Liver (tissue), 9 donors: ENCODE data around the gene ALG8. TPM values are rescaled to one million over a fixed set of nuclear protein-coding genes. Genes with fewer than 3 reads are reported as not detected.
"Not testable (repeated sequence)": the region's sequence is repeated elsewhere in the genome, so short reads cannot be mapped to it uniquely, and the experiment has no call there.

ENCODE experiments used
- DNase-seq: peaks from one replicate; pipeline ENCODE4 v3.0.0-alpha.2; 2017; ENCODE audit warnings: low spot score
- H3K27ac ChIP-seq, 2 donors: one replicate each; pipeline ENCODE4 v1.7.0; 2013; ENCODE audit warnings: inconsistent platforms in 2 of 2, low read length in 2 of 2, control low read depth in 1 of 2, low read depth in 1 of 2, mild to moderate bottlenecking in 1 of 2
- H3K27me3 ChIP-seq, 4 donors: one replicate each; pipeline versions ENCODE4 v1.6.1 to v1.7.0; 2013; ENCODE audit warnings: low read length in 3 of 4, inconsistent platforms in 1 of 4, mild to moderate bottlenecking in 1 of 4, moderate library complexity in 1 of 4; ENCODE audit not compliant: control insufficient read depth in 4 of 4, insufficient read depth in 4 of 4
- H3K36me3 ChIP-seq, 4 donors: one replicate each; pipeline versions ENCODE4 v1.6.1 to v1.7.0; 2013; ENCODE audit warnings: low read length in 3 of 4, mild to moderate bottlenecking in 3 of 4, low read depth in 1 of 4, moderate library complexity in 1 of 4; ENCODE audit not compliant: control insufficient read depth in 4 of 4, insufficient read depth in 3 of 4
- H3K4me1 ChIP-seq, 4 donors: one replicate each; pipeline versions ENCODE4 v1.6.1 to v1.7.0; 2013; ENCODE audit warnings: low read length in 3 of 4, mild to moderate bottlenecking in 3 of 4, moderate library complexity in 1 of 4; ENCODE audit not compliant: control insufficient read depth in 4 of 4, insufficient read depth in 4 of 4
- H3K4me3 ChIP-seq, 3 donors: one replicate each; pipeline versions ENCODE4 v1.6.1 to v1.7.0; 2013; ENCODE audit warnings: low read length in 3 of 3, control low read depth in 1 of 3, low read depth in 1 of 3, mild to moderate bottlenecking in 1 of 3
- H3K9ac ChIP-seq, 2 donors: one replicate each; pipeline ENCODE4 v1.7.0; 2013; ENCODE audit warnings: low read length in 2 of 2, mild to moderate bottlenecking in 2 of 2, moderate library complexity in 2 of 2, control low read depth in 1 of 2, low read depth in 1 of 2
- H3K9me3 ChIP-seq, 4 donors: one replicate each; pipeline versions ENCODE4 v1.6.1 to v1.7.0; 2013; ENCODE audit warnings: low read length in 3 of 4; ENCODE audit not compliant: control insufficient read depth in 4 of 4
- EGR1 ChIP-seq, 2 donors: IDR thresholded peaks; 2 replicates each; pipeline ENCODE4 v1.6.1; 2016 to 2018; ENCODE audit warnings: antibody characterized with exemption in 2 of 2, low read depth in 2 of 2
- HNF4A ChIP-seq, 2 donors: conservative IDR thresholded peaks; 2 replicates each; pipeline ENCODE4 v1.6.1; 2016; ENCODE audit warnings: antibody characterized with exemption in 2 of 2, mild to moderate bottlenecking in 2 of 2
- HNF4G ChIP-seq: IDR thresholded peaks from 2 replicates; pipeline ENCODE4 v1.6.1; 2016; ENCODE audit warnings: antibody characterized with exemption
- NR2F2 ChIP-seq: IDR thresholded peaks from 2 replicates; pipeline ENCODE4 v1.6.1; 2016; ENCODE audit warnings: antibody characterized with exemption
- RAD21 ChIP-seq, 2 donors: IDR thresholded peaks; 2 replicates each; pipeline ENCODE4 v1.6.1; 2016; ENCODE audit warnings: antibody characterized with exemption in 2 of 2, mild to moderate bottlenecking in 2 of 2
- RXRA ChIP-seq, 2 donors: IDR thresholded peaks; 2 replicates each; pipeline ENCODE4 v1.6.1; 2017 to 2018; ENCODE audit warnings: antibody characterized with exemption in 2 of 2, mild to moderate bottlenecking in 1 of 2
- SP1 ChIP-seq: IDR thresholded peaks from 2 replicates; pipeline ENCODE4 v1.6.1; 2018; ENCODE audit warnings: antibody characterized with exemption, mild to moderate bottlenecking
- TAF1 ChIP-seq: conservative IDR thresholded peaks from 2 replicates; pipeline ENCODE4 v1.6.1; 2016; ENCODE audit warnings: antibody characterized with exemption, mild to moderate bottlenecking
- YY1 ChIP-seq: IDR thresholded peaks from 2 replicates; pipeline ENCODE4 v1.6.1; 2016; ENCODE audit warnings: antibody characterized with exemption, mild to moderate bottlenecking
- WGBS: extraction: QIAGEN DNeasy Blood & Tissue Kit; methylation state at CpG from one replicate; pipeline ENCODE4 v1.1.7; 2013; 5-methylcytosine and 5-hydroxymethylcytosine counted together
- polyA plus RNA-seq, 2 donors: library from polyadenylated mRNA; stranded (reverse) in 1 of 2; unstranded in 1 of 2; fragments of 200-250 nt in 1 of 2; fragments of >200 nt in 1 of 2; fragmentation: Nextera tagmentation in 1 of 2; extraction: Ambion mirVana in 1 of 2; gene quantifications; one replicate each; pipeline versions ENCODE4 v1.2.1 to v1.2.3, GENCODE V29; 2013 to 2015
- total RNA-seq, 2 donors: library from RNA; depleted of rRNA; stranded (reverse); fragments of >200 nt; gene quantifications; one replicate each; pipeline ENCODE4 v1.2.3, GENCODE V29; 2014
- TF ChIP-seq, protein P1 (sequence below): IDR thresholded peaks from 2 replicates; pipeline ENCODE4 v1.6.1; 2016; ENCODE audit warnings: antibody characterized with exemption
- TF ChIP-seq, protein P2 (sequence below): IDR thresholded peaks from 2 replicates; pipeline ENCODE4 v1.6.1; 2016; ENCODE audit warnings: antibody characterized with exemption
- TF ChIP-seq, protein P3 (sequence below): IDR thresholded peaks from 2 replicates; pipeline ENCODE4 v1.6.1; 2016; ENCODE audit warnings: antibody characterized with exemption, mild to moderate bottlenecking
- TF ChIP-seq, protein P4 (sequence below): IDR thresholded peaks from 2 replicates; pipeline ENCODE4 v1.6.1; 2016; ENCODE audit warnings: antibody characterized with exemption
- donor health status: healthy.
- donor health status: healthy.
- donor health status: healthy.
- donor health status: healthy.
- donor health status: healthy.

ALG8 gene
- total and polyA plus RNA-seq, 4 donors, result 29.4 to 46.0 (median 38.0) TPM

DNA sequence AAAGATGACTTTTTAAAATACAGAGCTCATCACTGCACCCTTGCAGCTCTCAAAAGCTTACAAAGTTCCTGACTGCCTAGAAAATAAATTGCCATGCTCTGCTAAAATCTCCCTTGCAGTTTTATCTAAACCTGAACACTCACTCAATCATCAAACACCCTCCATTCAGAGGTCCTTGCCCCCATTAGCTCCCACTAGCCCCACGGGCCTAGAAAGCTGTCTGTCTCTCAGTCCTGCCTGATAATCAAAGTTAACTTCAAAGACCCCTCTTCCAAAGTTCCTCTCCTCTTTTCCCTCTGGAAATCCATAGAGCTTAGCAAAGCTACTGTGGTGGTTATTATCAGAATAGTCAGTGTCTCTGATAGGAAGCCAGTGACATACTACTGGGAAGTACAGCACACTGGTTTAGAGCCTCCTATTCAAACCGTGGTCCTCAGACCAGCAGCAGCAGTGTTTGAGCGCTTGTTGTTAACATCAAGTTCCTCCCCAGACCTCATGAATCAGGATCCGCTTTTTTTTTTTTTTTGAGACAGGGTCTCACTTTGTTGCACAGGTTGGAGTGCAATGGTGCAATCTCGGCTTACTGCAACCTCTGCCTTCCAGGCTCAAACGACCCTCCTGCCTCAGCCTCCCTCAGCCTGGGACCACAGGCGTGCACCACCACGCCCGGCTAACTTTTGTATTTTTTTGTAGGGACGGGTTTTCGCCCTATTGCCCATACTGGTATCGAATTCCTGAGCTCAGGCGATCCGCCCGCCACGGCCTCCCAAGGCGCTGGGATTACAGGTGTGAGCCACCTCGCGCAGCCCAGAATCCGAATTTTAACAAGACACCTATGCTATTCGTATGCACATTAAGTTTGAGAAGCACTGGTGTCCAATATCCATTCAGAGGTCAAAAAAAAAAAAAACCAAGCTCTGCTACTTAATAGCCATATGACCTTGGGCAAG, 60.9 kb downstream of the ALG8 start:
- peaks cover 12 to 48% (median 23%) of the 10 kb centered on the region in 4 donors for H3K4me1 ChIP-seq
- H3K4me3 ChIP-seq, result peak overlapping the region; percentile 81 to 92 (median 91)
- H3K9me3 ChIP-seq, result no peaks in the 10 kb centered on the region
- H3K36me3 ChIP-seq, result no peaks in the 10 kb centered on the region
- H3K27ac ChIP-seq, result peak overlapping the region in 1 of 2 donors; percentile 91
- WGBS, result 14% methylated on average over 21 of the region's 21 CpGs
- DNase-seq, result no peak
- TF ChIP-seq HNF4G (no peak), HNF4A (conservative IDR thresholded peaks at IDR 0.05) (no peak), SP1 (no peak), TAF1 (no peak), YY1 (no peak), EGR1 (IDR thresholded peaks at IDR 0.05; ENCODE audit: low read depth in 2 of 2) (no peak), RXRA (IDR thresholded peaks at IDR 0.05) (no peak), RAD21 (IDR thresholded peaks at IDR 0.05) (no peak), NR2F2 (no peak)
- TF ChIP-seq, protein P1, sequence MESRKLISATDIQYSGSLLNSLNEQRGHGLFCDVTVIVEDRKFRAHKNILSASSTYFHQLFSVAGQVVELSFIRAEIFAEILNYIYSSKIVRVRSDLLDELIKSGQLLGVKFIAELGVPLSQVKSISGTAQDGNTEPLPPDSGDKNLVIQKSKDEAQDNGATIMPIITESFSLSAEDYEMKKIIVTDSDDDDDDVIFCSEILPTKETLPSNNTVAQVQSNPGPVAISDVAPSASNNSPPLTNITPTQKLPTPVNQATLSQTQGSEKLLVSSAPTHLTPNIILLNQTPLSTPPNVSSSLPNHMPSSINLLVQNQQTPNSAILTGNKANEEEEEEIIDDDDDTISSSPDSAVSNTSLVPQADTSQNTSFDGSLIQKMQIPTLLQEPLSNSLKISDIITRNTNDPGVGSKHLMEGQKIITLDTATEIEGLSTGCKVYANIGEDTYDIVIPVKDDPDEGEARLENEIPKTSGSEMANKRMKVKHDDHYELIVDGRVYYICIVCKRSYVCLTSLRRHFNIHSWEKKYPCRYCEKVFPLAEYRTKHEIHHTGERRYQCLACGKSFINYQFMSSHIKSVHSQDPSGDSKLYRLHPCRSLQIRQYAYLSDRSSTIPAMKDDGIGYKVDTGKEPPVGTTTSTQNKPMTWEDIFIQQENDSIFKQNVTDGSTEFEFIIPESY, result no peak
- TF ChIP-seq, protein P2, sequence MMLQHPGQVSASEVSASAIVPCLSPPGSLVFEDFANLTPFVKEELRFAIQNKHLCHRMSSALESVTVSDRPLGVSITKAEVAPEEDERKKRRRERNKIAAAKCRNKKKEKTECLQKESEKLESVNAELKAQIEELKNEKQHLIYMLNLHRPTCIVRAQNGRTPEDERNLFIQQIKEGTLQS, result no peak
- TF ChIP-seq, protein P3, sequence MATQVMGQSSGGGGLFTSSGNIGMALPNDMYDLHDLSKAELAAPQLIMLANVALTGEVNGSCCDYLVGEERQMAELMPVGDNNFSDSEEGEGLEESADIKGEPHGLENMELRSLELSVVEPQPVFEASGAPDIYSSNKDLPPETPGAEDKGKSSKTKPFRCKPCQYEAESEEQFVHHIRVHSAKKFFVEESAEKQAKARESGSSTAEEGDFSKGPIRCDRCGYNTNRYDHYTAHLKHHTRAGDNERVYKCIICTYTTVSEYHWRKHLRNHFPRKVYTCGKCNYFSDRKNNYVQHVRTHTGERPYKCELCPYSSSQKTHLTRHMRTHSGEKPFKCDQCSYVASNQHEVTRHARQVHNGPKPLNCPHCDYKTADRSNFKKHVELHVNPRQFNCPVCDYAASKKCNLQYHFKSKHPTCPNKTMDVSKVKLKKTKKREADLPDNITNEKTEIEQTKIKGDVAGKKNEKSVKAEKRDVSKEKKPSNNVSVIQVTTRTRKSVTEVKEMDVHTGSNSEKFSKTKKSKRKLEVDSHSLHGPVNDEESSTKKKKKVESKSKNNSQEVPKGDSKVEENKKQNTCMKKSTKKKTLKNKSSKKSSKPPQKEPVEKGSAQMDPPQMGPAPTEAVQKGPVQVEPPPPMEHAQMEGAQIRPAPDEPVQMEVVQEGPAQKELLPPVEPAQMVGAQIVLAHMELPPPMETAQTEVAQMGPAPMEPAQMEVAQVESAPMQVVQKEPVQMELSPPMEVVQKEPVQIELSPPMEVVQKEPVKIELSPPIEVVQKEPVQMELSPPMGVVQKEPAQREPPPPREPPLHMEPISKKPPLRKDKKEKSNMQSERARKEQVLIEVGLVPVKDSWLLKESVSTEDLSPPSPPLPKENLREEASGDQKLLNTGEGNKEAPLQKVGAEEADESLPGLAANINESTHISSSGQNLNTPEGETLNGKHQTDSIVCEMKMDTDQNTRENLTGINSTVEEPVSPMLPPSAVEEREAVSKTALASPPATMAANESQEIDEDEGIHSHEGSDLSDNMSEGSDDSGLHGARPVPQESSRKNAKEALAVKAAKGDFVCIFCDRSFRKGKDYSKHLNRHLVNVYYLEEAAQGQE, result no peak
- TF ChIP-seq, protein P4, sequence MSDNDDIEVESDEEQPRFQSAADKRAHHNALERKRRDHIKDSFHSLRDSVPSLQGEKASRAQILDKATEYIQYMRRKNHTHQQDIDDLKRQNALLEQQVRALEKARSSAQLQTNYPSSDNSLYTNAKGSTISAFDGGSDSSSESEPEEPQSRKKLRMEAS, result no peak
- peak overlapping the region; percentile 83 to 95 for H3K9ac ChIP-seq
- no peaks in the 10 kb centered on the region for H3K27me3 ChIP-seq

DNA sequence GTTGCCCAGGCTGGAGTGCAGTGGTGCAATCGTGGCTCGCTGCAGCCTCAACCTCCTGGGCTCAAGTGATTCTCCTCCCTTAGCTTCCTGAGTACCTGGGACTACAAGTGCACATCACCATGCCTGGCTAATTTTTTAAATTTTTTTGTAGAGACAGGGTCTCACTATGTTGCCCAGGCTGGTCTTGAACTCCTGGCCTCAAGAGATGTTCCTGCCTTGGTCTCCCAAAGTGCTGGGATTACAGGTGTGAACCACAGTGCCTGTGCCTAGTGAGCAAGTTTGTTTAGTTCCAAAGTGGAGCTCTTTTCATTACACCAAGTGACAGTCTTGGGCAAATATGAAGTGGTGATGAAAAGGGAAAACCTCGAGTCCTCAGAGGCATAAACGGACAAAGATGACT, 61.8 kb downstream of the ALG8 start:
- not testable (repeated sequence) for H3K36me3 ChIP-seq, DNase-seq, H3K9me3 ChIP-seq, H3K9ac ChIP-seq, H3K27ac ChIP-seq, H3K27me3 ChIP-seq
- Histone ChIP-seq H3K4me3 (peak overlapping the region in 1 of 3 donors; percentile 92), H3K4me1 (peaks cover 12 to 48% (median 23%) of the 10 kb centered on the region in 4 donors)
- 57% methylated on average over 4 of the region's 4 CpGs for WGBS
